Activated naive CD8-positive, alpha-beta T cell (primary cell): ENCODE measurements around the gene PRDX2.

Experiments
- H3K27ac Mint-ChIP-seq: one replicate; pipeline ENCODE4 v1.8.0; 2021; ENCODE audit warnings: mixed read lengths
- H3K27me3 Mint-ChIP-seq: one replicate; pipeline ENCODE4 v1.8.0; 2021; ENCODE audit warnings: mixed read lengths
- H3K36me3 Mint-ChIP-seq: one replicate; pipeline ENCODE4 v1.8.0; 2021; ENCODE audit warnings: mixed read lengths
- H3K4me1 Mint-ChIP-seq: one replicate; pipeline ENCODE4 v1.8.0; 2021; ENCODE audit warnings: low read depth, mixed read lengths
- H3K4me3 Mint-ChIP-seq: one replicate; pipeline ENCODE4 v1.8.0; 2021; ENCODE audit warnings: mild to moderate bottlenecking, mixed read lengths
- H3K9me3 Mint-ChIP-seq: one replicate; pipeline ENCODE4 v1.8.0; 2021; ENCODE audit warnings: low read depth, mixed read lengths

The PRDX2 gene

DNA sequence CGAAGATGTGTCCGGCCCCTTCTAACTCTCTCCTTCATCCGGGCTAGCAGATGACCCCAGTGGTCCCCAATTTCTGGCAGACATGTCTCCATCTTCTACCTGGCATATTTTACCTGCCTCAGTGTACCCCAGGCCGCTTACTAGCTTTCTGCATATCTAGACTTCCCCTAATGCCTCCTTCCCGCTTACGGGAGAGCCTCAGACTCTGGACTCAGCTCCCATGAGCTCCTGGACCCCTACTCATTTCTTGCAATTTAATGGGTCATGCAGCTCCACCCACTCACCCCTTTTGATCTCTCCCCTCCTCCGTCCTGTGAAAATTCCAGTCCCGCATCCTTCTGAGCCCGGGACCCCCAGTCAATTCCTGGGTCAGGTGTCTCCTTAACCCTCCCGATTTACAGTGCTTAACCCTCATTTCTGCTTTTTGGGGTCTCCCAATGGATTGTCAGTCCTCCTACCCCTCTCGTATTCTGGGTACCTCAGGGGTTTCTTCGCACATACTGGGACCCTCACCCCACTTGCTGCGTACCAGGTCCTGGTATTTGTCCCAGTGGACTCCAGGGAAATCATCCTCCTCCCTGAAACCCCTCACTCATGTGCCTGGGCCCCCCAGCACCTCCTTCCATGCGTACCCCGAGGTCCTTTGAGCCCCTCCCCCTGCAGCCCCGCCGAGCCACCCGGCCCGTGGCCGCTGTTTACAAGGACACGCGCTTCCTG lies 10.8 kb downstream of the PRDX2 start:
- H3K36me3 Mint-ChIP-seq, result no peaks in the 10 kb centered on the region
- H3K27ac Mint-ChIP-seq, result peak overlapping the region; percentile 90
- H3K4me1 Mint-ChIP-seq, result peaks cover 35% of the 10 kb centered on the region
- no peaks in the 10 kb centered on the region for H3K9me3 Mint-ChIP-seq
- peak overlapping the region; percentile 89 for H3K4me3 Mint-ChIP-seq
- H3K27me3 Mint-ChIP-seq, result no peaks in the 10 kb centered on the region

DNA sequence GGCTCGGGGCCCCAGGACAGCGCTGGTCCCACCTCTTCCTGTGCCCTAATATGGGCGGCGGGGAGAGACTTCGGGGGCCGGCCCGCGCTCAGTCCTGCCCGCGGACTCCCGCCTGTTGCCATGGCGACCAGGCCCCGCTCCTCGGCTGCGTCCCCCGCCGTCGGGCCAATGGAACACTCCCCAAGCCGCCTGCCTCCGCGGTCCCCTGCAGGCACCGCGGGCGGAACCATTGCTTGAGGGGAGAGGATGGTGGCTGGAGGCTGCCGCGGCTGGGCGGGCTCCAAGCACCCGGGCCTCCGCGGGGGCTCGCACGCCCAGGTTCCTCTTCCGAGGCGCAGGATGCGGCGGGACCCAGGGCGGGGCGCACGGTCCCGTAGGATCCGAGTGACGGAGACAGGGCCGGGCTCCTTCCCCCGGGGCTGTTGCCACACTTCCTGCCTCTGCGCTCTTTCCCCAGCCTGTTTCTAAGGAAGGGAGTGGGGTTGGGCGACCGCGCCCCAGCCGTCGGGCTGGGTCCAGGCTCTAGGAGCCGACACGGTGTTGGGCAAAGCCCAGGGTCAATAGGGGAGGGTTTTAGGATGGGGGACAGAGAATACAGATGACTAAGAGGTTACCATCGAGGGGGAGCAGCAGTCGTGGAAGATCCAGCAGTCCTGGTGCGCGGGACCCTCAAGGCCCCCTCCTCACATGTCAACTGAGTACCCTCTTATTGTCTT lies 11.5 kb downstream of the PRDX2 start:
- H3K27ac Mint-ChIP-seq, result peak overlapping the region; percentile 90
- H3K27me3 Mint-ChIP-seq, result no peaks in the 10 kb centered on the region
- H3K4me3 Mint-ChIP-seq, result peak overlapping the region; percentile 89
- peaks cover 32% of the 10 kb centered on the region for H3K4me1 Mint-ChIP-seq
- H3K36me3 Mint-ChIP-seq, result no peaks in the 10 kb centered on the region
- no peaks in the 10 kb centered on the region for H3K9me3 Mint-ChIP-seq

DNA sequence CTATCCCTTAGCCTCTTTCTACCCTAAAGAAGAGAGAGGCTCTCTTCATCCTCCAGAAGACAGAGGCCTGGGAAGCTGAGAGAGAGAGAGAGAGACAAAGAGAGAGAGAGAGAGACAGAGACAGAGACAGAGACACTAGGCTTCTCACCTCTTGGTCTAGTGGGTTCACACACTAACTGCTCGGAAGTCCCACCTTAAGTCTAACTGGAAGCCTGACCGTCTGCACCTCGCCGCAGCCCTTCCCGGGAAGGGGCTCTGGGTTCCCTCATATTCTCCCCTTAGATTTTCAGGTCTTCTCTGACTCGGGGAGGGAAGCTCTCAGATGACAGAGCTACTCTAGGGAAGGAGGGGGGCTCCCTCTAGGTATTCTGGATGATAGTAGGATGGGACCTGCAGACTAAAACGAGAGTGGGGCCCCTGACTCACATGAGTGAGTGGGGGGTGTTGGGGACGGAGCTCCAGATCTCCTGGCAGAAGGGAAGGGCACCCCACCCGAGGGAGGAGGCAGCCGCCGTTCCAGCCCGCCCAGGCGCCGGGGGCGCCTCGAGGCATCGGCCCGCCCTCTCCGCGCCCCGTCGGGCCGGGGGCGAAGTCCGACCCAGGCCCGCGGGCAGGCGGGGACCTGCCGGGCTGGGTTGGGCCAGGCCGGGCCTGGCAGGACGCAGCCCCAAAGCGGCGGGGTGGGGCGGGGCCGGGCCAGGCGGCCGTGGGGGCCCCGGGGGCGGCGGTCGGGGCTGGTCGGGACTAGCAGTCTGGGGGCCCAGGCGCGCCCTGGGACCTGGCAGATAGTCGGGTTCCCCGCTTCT lies 12.3 kb downstream of the PRDX2 start:
- H3K27ac Mint-ChIP-seq, result peak overlapping the region; percentile 88
- H3K27me3 Mint-ChIP-seq, result no peaks in the 10 kb centered on the region
- no peaks in the 10 kb centered on the region for H3K9me3 Mint-ChIP-seq
- peaks cover 26% of the 10 kb centered on the region for H3K4me1 Mint-ChIP-seq
- no peaks in the 10 kb centered on the region for H3K36me3 Mint-ChIP-seq
- H3K4me3 Mint-ChIP-seq, result peak overlapping the region; percentile 83

DNA sequence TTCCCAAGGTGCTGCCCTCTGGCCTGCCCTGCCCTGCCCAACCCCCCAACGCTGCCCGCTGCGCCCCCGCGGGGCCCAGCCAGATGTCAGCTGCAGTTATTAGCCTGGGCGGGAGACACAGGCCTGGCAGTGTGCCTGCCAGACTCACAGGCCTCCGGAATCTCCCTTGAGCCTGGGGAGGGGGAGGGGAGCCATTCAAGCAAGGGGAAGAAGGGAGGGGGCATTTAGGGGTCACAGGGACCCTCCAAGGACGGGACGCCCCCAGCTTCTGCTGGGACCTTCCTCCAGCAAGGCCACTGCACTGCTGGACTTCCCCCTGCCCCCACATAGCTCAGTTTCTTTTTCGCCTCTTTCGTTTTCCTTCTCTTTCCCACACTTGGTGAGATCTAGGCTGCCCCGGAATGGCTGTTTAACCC lies 12.9 kb downstream of the PRDX2 start:
- H3K4me1 Mint-ChIP-seq, result peaks cover 22% of the 10 kb centered on the region
- H3K27me3 Mint-ChIP-seq, result no peaks in the 10 kb centered on the region
- H3K9me3 Mint-ChIP-seq, result no peaks in the 10 kb centered on the region
- peak overlapping the region; percentile 83 for H3K4me3 Mint-ChIP-seq
- H3K36me3 Mint-ChIP-seq, result no peaks in the 10 kb centered on the region
- peak overlapping the region; percentile 88 for H3K27ac Mint-ChIP-seq

DNA sequence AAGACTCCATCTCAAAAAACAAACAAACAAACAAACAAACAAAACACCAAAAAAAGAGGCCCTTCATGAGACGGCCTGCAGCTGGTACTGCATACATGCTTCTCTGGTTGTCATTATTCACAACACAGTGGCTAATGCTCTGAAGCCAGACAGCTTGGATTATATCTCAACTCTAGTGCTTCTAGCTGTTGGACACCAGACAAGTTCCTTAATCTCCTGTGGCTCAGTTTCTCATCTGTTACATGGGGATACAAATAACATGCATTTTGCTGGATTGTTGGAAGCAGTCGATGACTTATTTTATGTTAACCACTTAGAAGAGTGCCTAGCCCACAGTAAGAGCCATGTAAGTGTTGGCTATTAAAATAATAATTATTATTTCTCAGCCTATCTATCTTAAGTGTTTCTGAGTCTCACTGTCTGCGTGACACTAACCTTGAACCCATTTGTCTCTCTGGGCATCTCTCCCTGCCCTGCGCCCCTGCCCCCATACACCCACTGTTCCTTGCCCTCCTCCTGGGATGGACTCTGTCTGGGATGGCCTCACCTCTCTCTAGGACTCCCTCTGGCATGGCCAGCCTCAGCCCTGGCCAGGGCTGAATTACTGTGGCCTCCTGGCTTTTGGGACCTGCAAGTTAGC lies 13.4 kb downstream of the PRDX2 start:
- H3K27me3 Mint-ChIP-seq, result no peaks in the 10 kb centered on the region
- H3K4me3 Mint-ChIP-seq, result no peak overlapping the region
- H3K27ac Mint-ChIP-seq, result peak overlapping the region; percentile 28

DNA sequence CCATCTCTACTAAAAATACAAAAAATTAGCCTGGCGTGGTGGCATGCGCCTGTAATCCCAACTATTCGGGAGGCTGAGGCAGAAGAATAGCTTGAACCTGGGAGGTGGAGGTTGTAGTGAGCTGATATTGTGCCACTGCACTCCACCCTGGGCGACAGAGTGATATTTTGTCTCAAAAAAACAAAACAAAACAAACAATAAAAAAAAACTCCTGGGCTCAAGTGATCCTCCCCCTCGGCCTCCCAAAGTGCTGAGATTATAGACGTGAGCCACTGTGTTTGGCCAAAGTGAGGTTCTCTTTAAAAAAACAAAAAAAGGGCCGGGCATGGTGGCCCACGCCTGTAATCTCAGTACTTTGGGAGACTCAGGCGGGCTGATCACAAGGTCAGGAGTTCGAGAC lies 14.1 kb downstream of the PRDX2 start:
- Mint-ChIP-seq H3K27me3 (no peaks in the 10 kb centered on the region), H3K4me3 (no peak overlapping the region), H3K36me3 (no peaks in the 10 kb centered on the region), H3K27ac (no peak overlapping the region), H3K9me3 (no peaks in the 10 kb centered on the region), H3K4me1 (peaks cover 28% of the 10 kb centered on the region)

More for the DNA sequence above, 13.4 kb downstream of the PRDX2 start:
- Mint-ChIP-seq H3K9me3 (no peaks in the 10 kb centered on the region), H3K36me3 (no peaks in the 10 kb centered on the region), H3K4me1 (peaks cover 28% of the 10 kb centered on the region)

DNA sequence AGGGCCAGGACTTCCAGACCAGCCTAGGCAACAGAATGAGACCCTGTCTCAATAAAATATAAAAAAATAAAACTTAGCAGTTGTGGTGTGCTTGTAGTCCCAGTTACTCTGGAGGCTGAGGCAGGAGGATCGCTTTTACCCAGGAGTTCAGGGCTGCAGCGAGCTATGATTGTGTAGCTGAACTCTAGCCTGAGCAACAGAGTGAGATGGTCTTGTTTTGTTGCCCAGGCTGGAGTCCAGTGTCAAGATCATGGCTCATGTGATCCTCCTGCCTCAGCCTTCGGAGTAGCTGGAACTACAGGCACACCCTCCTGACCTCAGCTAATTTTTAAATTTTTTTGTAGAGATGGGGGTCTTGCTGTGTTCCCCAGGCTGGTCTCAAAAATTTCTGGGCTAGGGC lies 14.6 kb downstream of the PRDX2 start:
- no peak overlapping the region for H3K4me3 Mint-ChIP-seq
- no peaks in the 10 kb centered on the region for H3K9me3 Mint-ChIP-seq
- peaks cover 31% of the 10 kb centered on the region for H3K4me1 Mint-ChIP-seq
- H3K36me3 Mint-ChIP-seq, result no peaks in the 10 kb centered on the region
- H3K27me3 Mint-ChIP-seq, result no peaks in the 10 kb centered on the region
- no peak overlapping the region for H3K27ac Mint-ChIP-seq

DNA sequence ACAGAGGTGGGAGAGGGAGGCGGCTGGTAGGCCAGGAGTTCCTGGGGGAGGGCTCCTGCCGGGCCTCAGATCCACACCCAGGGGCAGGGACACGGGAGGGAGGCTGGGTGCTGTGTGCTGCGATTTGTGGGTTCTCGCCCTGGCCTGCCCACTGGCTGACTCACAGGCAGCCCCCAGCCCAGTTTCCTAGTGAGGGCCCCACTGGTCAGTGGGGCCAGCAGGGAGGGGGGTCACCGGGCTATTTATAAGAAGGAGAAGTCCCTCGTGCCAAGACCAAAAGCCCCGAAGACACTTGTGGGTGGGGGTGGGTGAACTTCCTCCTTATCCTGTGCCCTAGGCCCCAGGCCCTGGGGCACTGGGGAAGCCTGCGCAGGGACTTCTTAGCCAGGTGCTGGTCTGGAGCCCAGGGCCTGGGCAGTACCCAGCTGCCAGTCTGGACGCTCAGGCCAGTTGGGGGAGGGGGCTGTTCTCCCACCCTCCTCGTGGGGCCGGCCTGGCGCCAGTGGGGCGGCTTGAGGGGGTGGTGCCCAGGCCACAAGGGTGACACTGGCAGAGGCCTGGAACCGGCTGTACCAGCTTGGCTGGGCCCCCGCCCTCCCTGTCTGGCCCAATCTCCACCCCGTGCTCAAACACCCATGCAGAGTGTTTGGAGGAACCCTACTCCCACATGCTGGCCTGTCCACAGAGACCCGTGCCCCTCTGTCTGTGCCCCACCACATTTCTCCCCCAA lies 15.3 kb downstream of the PRDX2 start:
- Mint-ChIP-seq H3K4me3 (no peak overlapping the region), H3K9me3 (no peaks in the 10 kb centered on the region), H3K27ac (no peak overlapping the region), H3K36me3 (no peaks in the 10 kb centered on the region), H3K4me1 (peaks cover 36% of the 10 kb centered on the region), H3K27me3 (no peaks in the 10 kb centered on the region)

DNA sequence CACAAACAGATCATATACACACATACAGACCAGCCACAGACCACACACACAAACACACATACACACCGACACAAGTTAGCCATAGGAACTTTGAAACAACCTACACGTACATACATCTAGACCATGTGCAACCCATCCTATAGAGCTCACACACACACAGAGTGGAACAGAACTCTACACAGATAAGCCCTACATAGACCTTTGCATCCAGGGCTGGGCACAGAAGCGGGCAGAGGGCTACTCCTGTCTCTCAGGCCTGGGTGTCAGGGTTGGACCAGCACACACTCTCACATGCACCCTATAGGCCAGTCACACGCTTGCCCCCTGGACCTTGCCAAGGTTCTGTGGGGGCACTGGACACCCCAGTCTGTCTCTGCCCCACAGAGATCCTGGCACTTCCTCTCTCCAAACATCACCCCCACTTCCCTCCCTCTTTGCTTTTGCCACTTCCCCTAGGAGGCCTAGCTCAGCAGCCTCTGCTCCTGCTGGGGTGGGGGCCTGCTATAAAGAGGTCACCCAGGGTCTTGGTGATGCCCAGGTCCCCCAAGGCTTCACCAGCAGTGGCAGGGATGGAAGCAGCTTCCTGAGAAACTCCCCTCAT lies 16.1 kb downstream of the PRDX2 start:
- no peaks in the 10 kb centered on the region for H3K36me3 Mint-ChIP-seq
- no peaks in the 10 kb centered on the region for H3K27me3 Mint-ChIP-seq
- no peaks in the 10 kb centered on the region for H3K9me3 Mint-ChIP-seq
- no peak overlapping the region for H3K27ac Mint-ChIP-seq
- H3K4me1 Mint-ChIP-seq, result peaks cover 29% of the 10 kb centered on the region
- no peak overlapping the region for H3K4me3 Mint-ChIP-seq

DNA sequence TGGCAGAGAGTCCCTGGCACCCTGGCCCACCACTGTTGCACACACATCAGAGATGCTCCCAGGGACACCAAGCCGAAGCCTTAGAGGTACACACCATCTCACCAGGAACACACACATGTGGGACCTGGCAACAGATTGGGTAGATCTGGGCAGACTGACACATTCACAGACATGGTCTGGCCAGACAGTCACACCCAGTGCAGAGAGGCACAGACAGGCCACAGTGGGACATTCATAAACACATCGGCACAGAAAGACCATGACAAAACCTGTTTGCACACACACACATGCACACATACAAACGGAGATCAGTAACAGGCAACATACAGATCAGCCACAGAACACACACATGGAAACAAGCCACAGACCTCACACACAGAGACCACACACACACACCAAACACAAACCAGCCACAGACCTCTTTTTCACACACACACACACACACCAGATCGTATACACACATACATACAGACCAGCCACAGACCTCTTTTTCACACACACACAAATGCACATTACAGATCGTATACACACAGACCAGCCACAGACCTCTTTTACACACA lies 16.6 kb downstream of the PRDX2 start:
- peaks cover 28% of the 10 kb centered on the region for H3K4me1 Mint-ChIP-seq
- H3K36me3 Mint-ChIP-seq, result no peaks in the 10 kb centered on the region
- H3K9me3 Mint-ChIP-seq, result no peaks in the 10 kb centered on the region
- no peak overlapping the region for H3K27ac Mint-ChIP-seq
- H3K27me3 Mint-ChIP-seq, result no peaks in the 10 kb centered on the region
- no peak overlapping the region for H3K4me3 Mint-ChIP-seq

DNA sequence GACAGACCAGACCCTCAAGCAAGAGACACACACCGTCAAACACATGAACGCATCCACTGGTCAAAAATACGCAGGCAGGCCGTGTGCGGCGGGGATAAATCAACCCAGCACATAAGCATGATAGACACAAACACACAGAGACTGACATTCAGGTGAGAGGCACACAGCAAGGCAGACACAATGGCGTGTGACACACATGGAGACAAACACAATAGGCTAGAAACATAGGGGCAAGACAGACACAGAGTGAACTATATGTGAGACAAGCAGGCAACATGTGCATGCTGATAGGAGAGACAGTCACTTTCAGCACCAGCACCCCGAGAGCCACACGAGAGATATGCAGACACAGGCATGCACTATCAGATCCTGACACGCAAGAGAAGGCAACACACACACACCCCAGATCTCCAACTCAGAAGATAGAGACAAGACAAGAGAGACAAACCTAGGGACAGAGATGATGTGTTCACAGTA lies 17.2 kb downstream of the PRDX2 start:
- Mint-ChIP-seq H3K9me3 (no peaks in the 10 kb centered on the region), H3K4me3 (no peak overlapping the region), H3K27ac (no peak overlapping the region)

DNA sequence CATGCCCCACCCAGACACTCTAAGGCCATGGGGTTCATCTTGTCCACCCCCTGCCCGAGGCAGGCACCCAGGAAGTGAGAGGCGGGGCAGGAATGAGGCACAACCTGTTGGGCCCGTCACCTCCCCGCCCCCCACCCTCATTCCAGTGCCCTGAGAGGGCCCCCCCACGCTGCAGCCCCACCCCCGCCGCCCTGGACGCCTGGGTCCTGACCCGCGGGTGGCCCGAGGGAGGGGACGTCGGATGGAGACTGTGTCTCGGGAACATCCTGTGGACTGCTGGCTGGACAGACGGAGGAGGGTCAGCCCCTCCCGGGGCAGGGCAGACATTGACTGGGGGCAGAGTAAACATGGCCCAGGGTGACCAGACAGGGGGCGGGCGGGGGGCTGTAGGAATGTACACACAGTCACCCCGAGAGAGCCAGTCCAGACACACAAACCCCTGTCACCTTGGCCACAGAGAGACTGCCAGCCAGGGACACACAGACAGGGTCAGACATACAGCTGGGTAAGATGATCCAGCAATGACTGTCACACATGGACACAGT lies 17.7 kb downstream of the PRDX2 start:
- H3K36me3 Mint-ChIP-seq, result no peaks in the 10 kb centered on the region
- H3K9me3 Mint-ChIP-seq, result no peaks in the 10 kb centered on the region
- H3K4me3 Mint-ChIP-seq, result peak overlapping the region; percentile 81
- H3K4me1 Mint-ChIP-seq, result peaks cover 28% of the 10 kb centered on the region
- peak overlapping the region; percentile 91 for H3K27ac Mint-ChIP-seq
- H3K27me3 Mint-ChIP-seq, result no peaks in the 10 kb centered on the region

More for the DNA sequence above, 17.2 kb downstream of the PRDX2 start:
- H3K36me3 Mint-ChIP-seq, result no peaks in the 10 kb centered on the region
- no peaks in the 10 kb centered on the region for H3K27me3 Mint-ChIP-seq
- peaks cover 29% of the 10 kb centered on the region for H3K4me1 Mint-ChIP-seq

DNA sequence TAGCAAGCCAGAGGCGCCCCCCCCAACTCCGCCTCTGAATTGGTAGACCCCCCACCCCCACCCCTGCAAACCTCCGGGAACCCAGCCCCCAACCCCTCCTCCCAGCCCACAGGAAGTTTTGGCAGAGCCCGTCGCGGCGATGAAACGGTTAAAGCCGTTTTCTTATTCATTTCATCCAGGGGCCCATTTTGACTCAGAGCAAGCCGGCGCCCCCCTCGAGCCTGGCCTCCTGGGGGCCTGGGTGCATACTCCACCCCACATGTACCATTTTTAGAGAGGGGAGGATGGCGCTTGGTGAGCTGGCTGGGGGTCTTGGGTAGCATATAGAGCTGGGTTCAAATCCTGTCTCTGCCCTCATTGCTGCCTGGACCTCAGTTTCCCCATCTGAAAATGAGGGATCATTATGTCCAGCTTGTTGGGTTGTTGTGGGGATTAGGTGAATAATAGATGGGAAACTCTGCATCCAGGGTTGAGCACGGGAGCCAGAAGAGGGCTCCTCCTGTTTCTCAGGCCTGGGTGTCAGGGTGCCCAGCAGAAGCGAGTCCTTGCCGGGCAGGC lies 18.2 kb downstream of the PRDX2 start:
- Mint-ChIP-seq H3K27ac (peak overlapping the region; percentile 91), H3K36me3 (no peaks in the 10 kb centered on the region), H3K27me3 (no peaks in the 10 kb centered on the region), H3K4me1 (peaks cover 30% of the 10 kb centered on the region), H3K4me3 (peak overlapping the region; percentile 81), H3K9me3 (no peaks in the 10 kb centered on the region)
